Keratinocyte (primary cell): ENCODE data around the gene ATRAID.

Source experiments
- EZH2 ChIP-seq: IDR thresholded peaks from one replicate; pipeline ENCODE4 v1.6.1; 2012; ENCODE audit warnings: inconsistent platforms, mild to moderate bottlenecking, low read length, moderate library complexity
- TF ChIP-seq, protein P1 (sequence below), 3 experiments: IDR thresholded peaks in 1 of 3; conservative IDR thresholded peaks in 1 of 3; optimal IDR thresholded peaks in 1 of 3; 2 replicates in 2 of 3; 3 replicates in 1 of 3; pipeline versions ENCODE3 to v1.5.1; 2011; ENCODE audit warnings: low read length in 3 of 3, mild to moderate bottlenecking in 3 of 3, moderate library complexity in 2 of 3, control low read depth in 1 of 3, inconsistent platforms in 1 of 3; ENCODE audit not compliant: insufficient read depth in 2 of 3; ENCODE audit errors: extremely low read depth in 1 of 3

DNA sequence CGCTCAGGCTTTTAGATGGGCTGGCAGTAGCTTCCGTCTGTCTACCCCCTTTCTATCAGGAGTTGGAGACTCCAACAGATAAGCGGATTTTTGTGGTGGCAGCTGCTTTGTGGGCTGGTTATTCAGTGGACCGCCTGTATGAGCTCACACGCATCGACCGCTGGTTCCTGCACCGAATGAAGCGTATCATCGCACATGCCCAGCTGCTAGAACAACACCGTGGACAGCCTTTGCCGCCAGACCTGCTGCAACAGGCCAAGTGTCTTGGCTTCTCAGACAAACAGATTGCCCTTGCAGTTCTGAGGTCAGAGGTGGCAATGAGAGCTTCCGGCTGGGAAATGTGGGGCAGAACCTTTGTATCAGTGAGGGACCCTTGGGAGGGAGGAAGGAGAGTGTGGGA is 20.1 kb downstream of the ATRAID start:
- TF ChIP-seq, protein P1, sequence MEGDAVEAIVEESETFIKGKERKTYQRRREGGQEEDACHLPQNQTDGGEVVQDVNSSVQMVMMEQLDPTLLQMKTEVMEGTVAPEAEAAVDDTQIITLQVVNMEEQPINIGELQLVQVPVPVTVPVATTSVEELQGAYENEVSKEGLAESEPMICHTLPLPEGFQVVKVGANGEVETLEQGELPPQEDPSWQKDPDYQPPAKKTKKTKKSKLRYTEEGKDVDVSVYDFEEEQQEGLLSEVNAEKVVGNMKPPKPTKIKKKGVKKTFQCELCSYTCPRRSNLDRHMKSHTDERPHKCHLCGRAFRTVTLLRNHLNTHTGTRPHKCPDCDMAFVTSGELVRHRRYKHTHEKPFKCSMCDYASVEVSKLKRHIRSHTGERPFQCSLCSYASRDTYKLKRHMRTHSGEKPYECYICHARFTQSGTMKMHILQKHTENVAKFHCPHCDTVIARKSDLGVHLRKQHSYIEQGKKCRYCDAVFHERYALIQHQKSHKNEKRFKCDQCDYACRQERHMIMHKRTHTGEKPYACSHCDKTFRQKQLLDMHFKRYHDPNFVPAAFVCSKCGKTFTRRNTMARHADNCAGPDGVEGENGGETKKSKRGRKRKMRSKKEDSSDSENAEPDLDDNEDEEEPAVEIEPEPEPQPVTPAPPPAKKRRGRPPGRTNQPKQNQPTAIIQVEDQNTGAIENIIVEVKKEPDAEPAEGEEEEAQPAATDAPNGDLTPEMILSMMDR (optimal IDR thresholded peaks at IDR 0.05 in 1 of 3, IDR thresholded peaks at IDR 0.05 in 1 of 3, conservative IDR thresholded peaks at IDR 0.05 in 1 of 3; ENCODE audit: extremely low read depth in 1 of 3, insufficient read depth in 2 of 3, low read length in 3 of 3), result no peak
- no peak for TF ChIP-seq EZH2
